Fibroblast of peridontal ligament (primary cell): Measurements from ENCODE around the gene KMT5C.

Experiments used
- DNase-seq: peaks from one replicate; pipeline ENCODE4 v3.0.0-alpha.2; 2010; ENCODE audit errors: extremely low read depth

Gene KMT5C

GRCh38 chr19:55368701-55369563 lies 29.3 kb downstream of the KMT5C start:
- DNase-seq = no peak

DNA sequence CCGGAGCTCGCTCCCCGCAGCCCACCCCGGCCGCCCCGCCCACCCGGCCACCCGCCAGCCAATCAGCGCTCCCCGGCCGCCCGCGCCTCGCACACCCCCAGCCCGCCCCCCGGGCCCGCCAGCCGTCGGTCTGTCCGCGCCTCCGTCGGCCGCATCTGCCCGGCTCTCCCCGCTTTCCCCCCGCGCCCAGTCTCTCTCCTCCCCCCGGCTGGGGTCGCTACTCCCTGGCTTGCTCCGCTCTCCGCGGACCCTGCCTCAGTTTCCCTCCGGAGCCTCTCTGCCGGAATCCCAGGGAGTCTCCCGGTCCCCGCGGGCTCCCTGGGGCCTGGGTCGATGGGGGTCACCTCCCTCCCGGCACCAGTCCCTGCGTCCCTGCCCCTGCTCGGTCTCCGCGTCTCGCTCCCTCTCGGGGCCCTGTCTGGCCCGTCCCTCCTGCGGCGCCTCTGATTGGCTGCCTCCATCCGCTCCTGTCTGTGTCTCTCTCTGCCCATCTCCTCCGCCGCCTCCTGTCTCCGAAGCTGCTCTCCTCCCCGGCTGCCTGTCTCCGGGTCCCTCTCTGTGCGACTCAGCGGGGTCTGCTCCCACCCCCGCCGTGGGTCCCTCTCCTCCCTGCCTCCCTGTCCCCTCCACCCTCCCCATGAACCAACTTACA lies 30.1 kb downstream of the KMT5C start:
- peak; percentile 53 for DNase-seq

- DNase-seq = peak; percentile 25
Measured at GRCh38 chr19:55370305-55370988, 30.8 kb downstream of the KMT5C start, which contains the start of gene IL11. Gene IL11, minus strand, starts transcription at chr19:55370463. Its CDS starts 153 bp downstream, at chr19:55370310.

- no peak for DNase-seq
Measured at GRCh38 chr19:55372316-55373081, 32.8 kb downstream of the KMT5C start.

- DNase-seq = no peak
Measured at GRCh38 chr19:55373306-55373992, 33.8 kb downstream of the KMT5C start.

GRCh38 chr19:55373993-55374757 lies 34.5 kb downstream of the KMT5C start:
- no peak for DNase-seq

- no peak for DNase-seq
Measured at GRCh38 chr19:55376241-55376933, 36.7 kb downstream of the KMT5C start, which contains the start of gene TMEM190. Gene TMEM190, plus strand, starts transcription at chr19:55376826. Its CDS starts 28 bp downstream, at chr19:55376854.

GRCh38 chr19:55377356-55378131 lies 37.9 kb downstream of the KMT5C start:
- no peak for DNase-seq

- DNase-seq = no peak
Measured at GRCh38 chr19:55379174-55379573, 39.5 kb downstream of the KMT5C start.

- DNase-seq = no peak
Measured at GRCh38 chr19:55382013-55382412, 42.3 kb downstream of the KMT5C start.

DNA sequence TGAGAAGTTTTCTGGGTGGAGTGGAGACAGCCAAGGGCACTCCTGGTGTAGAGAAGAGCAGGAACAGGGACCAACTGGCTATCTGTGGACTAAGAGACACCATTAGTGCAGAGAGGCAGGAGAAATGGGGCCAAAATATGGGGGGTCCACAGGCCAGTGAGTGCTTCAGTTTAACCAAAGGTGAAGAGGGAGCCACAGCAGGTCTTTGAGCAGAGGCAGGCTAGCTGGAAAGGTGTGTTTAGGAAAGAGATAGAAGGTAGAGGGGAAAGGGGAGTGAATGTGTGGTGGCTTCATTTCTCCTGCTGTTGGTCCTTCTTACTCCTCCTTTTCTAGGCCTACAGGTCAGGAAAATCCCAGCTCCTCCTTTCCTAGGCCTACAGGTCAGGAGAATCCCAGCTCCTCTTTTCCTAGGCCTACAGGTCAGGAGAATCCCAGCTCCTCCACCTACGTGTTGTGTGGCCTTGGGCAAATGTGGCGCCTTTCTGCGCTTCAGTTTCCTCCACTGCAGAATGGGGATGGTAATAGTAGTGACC lies 42.9 kb downstream of the KMT5C start:
- DNase-seq = no peak

GRCh38 chr19:55383279-55384130 lies 43.8 kb downstream of the KMT5C start:
- DNase-seq = peak; percentile 49

GRCh38 chr19:55384131-55384919 lies 44.6 kb downstream of the KMT5C start, which contains the start of gene TMEM238:
Gene TMEM238, minus strand, starts transcription at chr19:55384292. Its CDS starts 33 bp downstream, at chr19:55384259.
- DNase-seq = no peak

- DNase-seq = peak; percentile 96
Measured at GRCh38 chr19:55384920-55385723, 45.4 kb downstream of the KMT5C start.

DNA sequence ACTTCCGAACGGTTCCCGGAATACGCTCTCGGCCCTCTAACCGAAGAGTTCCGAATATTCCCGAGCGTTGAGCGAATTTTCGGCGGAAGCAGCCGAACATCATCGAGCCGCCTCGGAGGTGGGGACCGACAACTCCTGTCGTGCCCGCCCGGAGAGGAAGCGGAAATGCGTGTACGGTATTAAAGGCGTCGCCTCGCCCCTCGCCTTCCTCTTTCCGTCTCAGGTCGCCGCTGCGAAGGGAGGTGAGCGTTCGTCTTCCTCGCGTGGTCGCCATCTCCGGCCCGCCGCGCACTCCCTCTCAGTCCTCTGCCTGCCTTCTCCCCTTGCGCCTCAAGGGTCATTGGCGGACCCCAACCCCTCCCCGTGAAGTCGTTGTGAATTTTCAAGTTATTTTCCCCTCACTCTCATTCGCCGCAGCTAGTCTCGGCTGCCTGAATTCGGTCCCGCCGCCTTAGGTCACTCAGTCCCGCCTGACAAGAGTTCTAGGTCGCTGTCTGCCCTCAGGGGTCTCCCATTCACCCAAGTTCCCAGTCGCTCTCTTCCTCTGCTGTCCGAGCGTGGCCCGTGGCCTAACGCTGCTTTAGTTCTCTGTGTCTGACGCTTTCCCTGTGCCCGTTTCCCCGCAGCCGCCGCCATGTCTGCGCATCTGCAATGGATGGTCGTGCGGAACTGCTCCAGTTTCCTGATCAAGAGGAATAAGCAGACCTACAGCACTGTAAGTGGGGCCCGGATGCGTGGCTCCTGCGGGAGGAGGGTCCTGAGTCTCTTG lies 46.2 kb downstream of the KMT5C start, which contains the start of gene RPL28:
Gene RPL28, plus strand, starts transcription at position 209 of the 769 bp plus-strand sequence. Its CDS starts 426 bp downstream, at position 635.
- peak; percentile 98 for DNase-seq
